Bronchial epithelial cell (primary cell): ENCODE data around the gene RAD51B. TPM values are rescaled to one million over a fixed set of nuclear protein-coding genes. Genes with fewer than 3 reads are reported as not detected.

Source experiments
- DNase-seq: peaks from one replicate; pipeline ENCODE4 v3.0.0-alpha.2; 2010; ENCODE audit warnings: low read depth
- FAIRE-seq: peaks from 2 replicates; lab custom pipeline; 2011; peaks lifted over from hg19 to GRCh38; lab: Jason Lieb, UNC
- H3K27me3 ChIP-seq: 2 replicates; pipeline ENCODE4 v1.5.1; 2011; ENCODE audit warnings: low read length; ENCODE audit not compliant: control insufficient read depth, insufficient read depth
- H3K36me3 ChIP-seq: 2 replicates; pipeline ENCODE4 v1.5.1; 2011; ENCODE audit warnings: low read length; ENCODE audit not compliant: control insufficient read depth, insufficient read depth
- H3K4me3 ChIP-seq: 2 replicates; pipeline ENCODE4 v1.5.1; 2011; ENCODE audit warnings: mild to moderate bottlenecking, low read depth, low read length, control low read depth
- CTCF ChIP-seq: IDR thresholded peaks from 2 replicates; pipeline ENCODE4 v1.5.1; 2011; ENCODE audit warnings: mild to moderate bottlenecking, moderate library complexity, low read length, control low read depth, inconsistent platforms; ENCODE audit not compliant: insufficient read depth, severe bottlenecking
- total RNA-seq: library from RNA; depleted of rRNA; stranded (reverse); fragments of >200 nt; gene quantifications from 2 replicates; pipeline ENCODE4 v1.2.1, GENCODE V29; 2014

The RAD51B gene
- total RNA-seq, 1 donor from 2014 or later: 12.1 TPM

- DNase-seq: no peak
- Histone ChIP-seq H3K4me3 (no peak overlapping the region), H3K27me3 (no peaks in the 10 kb centered on the region), H3K36me3 (no peaks in the 10 kb centered on the region)
- TF ChIP-seq CTCF: no peak
- FAIRE-seq: no peak
These were observed 850.2 kb downstream of the RAD51B start for GRCh38 chr14:68669603-68670358.

GRCh38 chr14:68670359-68670715, 850.8 kb downstream of the RAD51B start:
- H3K4me3 ChIP-seq: no peak overlapping the region
- FAIRE-seq (no peak), DNase-seq (no peak)
- H3K27me3 ChIP-seq: no peaks in the 10 kb centered on the region
- no peaks in the 10 kb centered on the region for H3K36me3 ChIP-seq
- no peak for TF ChIP-seq CTCF

- DNase-seq (no peak), FAIRE-seq (no peak)
- TF ChIP-seq CTCF: no peak
- Histone ChIP-seq H3K27me3 (no peaks in the 10 kb centered on the region), H3K4me3 (no peak overlapping the region), H3K36me3 (no peaks in the 10 kb centered on the region)
These were observed 852.3 kb downstream of the RAD51B start for GRCh38 chr14:68671909-68672308.

- DNase-seq (no peak), FAIRE-seq (no peak)
- TF ChIP-seq CTCF: no peak
- no peaks in the 10 kb centered on the region for H3K36me3 ChIP-seq
- no peak overlapping the region for H3K4me3 ChIP-seq
- H3K27me3 ChIP-seq: no peaks in the 10 kb centered on the region
These were observed 853.2 kb downstream of the RAD51B start for GRCh38 chr14:68672609-68673285.

- Histone ChIP-seq H3K27me3 (no peaks in the 10 kb centered on the region), H3K36me3 (no peaks in the 10 kb centered on the region), H3K4me3 (no peak overlapping the region)
- no peak for FAIRE-seq
- DNase-seq: no peak
- TF ChIP-seq CTCF: no peak
These were observed 853.9 kb downstream of the RAD51B start for GRCh38 chr14:68673464-68673863.
